Measurements from ENCODE around the gene NCAN.

NCAN gene

DNA sequence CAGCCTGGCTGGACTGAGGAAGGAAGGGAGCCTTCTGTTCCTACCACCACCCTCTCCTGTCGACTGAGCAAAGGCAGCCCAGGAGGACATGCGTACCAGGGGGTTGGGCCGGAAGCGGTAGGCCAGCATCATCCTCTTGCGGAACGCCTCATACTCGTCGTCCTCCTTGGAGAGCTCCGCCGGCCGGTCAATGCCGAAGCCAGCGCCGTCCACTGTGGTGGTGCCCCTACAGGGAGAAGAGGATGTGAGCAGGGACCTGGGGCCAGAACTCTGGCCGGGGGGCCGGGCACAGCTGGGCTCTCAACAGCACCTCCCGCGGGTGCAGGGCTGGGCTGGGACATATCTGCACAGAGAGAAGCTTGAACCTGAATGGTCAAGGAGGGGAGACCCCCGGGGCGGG lies 65.1 kb downstream of the NCAN start:
- Histone ChIP-seq H3K27me3 (ENCODE audit: insufficient read depth, poor library complexity, severe bottlenecking) (no peaks in the 10 kb centered on the region), H3K4me3 (replicated peaks; ENCODE audit: insufficient read depth, low read length) (no peak overlapping the region), H3K27ac (replicated peaks) (no peak overlapping the region)
- TF ChIP-seq GABPA (IDR thresholded peaks at IDR 0.05; ENCODE audit: low read depth) (no peak), CTCF (IDR thresholded peaks at IDR 0.05; ENCODE audit: insufficient read depth, low read length) (no peak), SPI1 (IDR thresholded peaks at IDR 0.05; ENCODE audit: borderline replicate concordance, low read depth) (no peak), POLR2AphosphoS5 (IDR thresholded peaks at IDR 0.05; ENCODE audit: low read depth) (no peak)
- DNase-seq (ENCODE audit: low read depth in 1 of 2, low spot score in 1 of 2) = no peak

DNA sequence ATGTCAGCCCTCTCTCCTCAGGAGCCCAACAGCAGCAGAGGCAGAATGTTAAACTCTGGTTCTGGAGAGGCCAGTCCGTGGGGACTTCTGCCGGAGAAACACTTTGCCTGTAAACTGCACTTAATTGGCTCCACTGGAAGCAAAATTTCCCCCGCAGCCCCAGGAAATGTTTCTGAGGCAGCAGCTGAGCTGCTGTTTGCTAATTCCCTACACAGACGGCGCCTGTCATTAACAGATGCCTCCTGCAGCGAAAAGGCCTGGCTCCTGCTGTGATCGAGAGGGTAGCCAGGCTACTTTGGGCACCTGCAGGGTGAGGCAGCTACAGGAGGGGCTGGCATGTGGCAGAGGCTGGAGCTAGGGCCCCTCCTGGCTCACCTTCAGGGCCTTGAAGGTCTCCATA lies 66.6 kb downstream of the NCAN start:
- Histone ChIP-seq H3K27ac (replicated peaks) (no peak overlapping the region), H3K4me3 (replicated peaks; ENCODE audit: insufficient read depth, low read length) (no peak overlapping the region), H3K27me3 (ENCODE audit: insufficient read depth, poor library complexity, severe bottlenecking) (no peaks in the 10 kb centered on the region)
- no peak for TF ChIP-seq REST (IDR thresholded peaks at IDR 0.05; ENCODE audit: insufficient replicate concordance, low read depth)
- TF ChIP-seq CTCF (IDR thresholded peaks at IDR 0.05; ENCODE audit: insufficient read depth, low read length) = no peak
- no peak for TF ChIP-seq SPI1 (IDR thresholded peaks at IDR 0.05; ENCODE audit: borderline replicate concordance, low read depth)
- no peak for TF ChIP-seq GABPA (IDR thresholded peaks at IDR 0.05; ENCODE audit: low read depth)
- TF ChIP-seq POLR2AphosphoS5 (IDR thresholded peaks at IDR 0.05; ENCODE audit: low read depth) = no peak
- no peak for DNase-seq (ENCODE audit: low read depth in 1 of 2, low spot score in 1 of 2)

DNA sequence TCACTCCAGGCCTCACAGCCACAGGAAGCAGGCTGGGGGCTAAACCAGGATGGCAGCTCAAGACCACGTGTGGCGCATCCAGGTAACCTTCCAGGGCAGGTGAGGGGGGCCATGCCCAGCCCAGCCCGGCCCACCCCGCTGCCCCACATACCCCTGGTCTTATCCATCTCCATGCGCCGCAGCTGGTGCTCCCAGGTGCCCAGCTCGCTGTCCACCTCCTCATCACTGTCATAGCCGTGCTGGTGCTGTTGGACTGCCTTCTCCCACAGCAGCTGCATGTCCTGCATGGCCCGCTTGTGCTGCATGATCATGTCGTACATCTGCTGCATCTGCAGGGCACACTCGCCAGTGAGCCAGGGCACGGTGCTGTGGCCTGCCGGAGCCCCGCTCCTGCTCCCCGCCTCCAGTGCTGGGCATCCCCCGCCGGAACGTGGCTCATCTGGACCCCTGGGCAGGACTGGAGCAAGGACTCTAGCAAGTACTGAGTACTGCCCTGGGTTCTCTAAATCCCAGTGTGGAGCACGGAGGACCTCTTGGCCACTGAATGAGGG lies 67.4 kb downstream of the NCAN start:
- DNase-seq (ENCODE audit: low read depth in 1 of 2, low spot score in 1 of 2) = no peak
- H3K27ac ChIP-seq (replicated peaks) = no peak overlapping the region
- no peak for TF ChIP-seq POLR2AphosphoS5 (IDR thresholded peaks at IDR 0.05; ENCODE audit: low read depth)
- TF ChIP-seq SPI1 (IDR thresholded peaks at IDR 0.05; ENCODE audit: borderline replicate concordance, low read depth) = no peak
- no peak for TF ChIP-seq CTCF (IDR thresholded peaks at IDR 0.05; ENCODE audit: insufficient read depth, low read length)
- TF ChIP-seq GABPA (IDR thresholded peaks at IDR 0.05; ENCODE audit: low read depth) = no peak
- no peak for TF ChIP-seq REST (IDR thresholded peaks at IDR 0.05; ENCODE audit: insufficient replicate concordance, low read depth)
- no peak overlapping the region for H3K4me3 ChIP-seq (replicated peaks; ENCODE audit: insufficient read depth, low read length)
- no peaks in the 10 kb centered on the region for H3K27me3 ChIP-seq (ENCODE audit: insufficient read depth, poor library complexity, severe bottlenecking)

GRCh38 chr19:19279853-19280252 lies 68.1 kb downstream of the NCAN start:
- H3K4me3 ChIP-seq (replicated peaks; ENCODE audit: insufficient read depth, low read length) = no peak overlapping the region
- DNase-seq (ENCODE audit: low read depth in 1 of 2, low spot score in 1 of 2) = no peak
- no peak overlapping the region for H3K27ac ChIP-seq (replicated peaks)
- TF ChIP-seq SPI1 (IDR thresholded peaks at IDR 0.05; ENCODE audit: borderline replicate concordance, low read depth) (no peak), REST (IDR thresholded peaks at IDR 0.05; ENCODE audit: insufficient replicate concordance, low read depth) (no peak), POLR2AphosphoS5 (IDR thresholded peaks at IDR 0.05; ENCODE audit: low read depth) (no peak), GABPA (IDR thresholded peaks at IDR 0.05; ENCODE audit: low read depth) (no peak), CTCF (IDR thresholded peaks at IDR 0.05; ENCODE audit: insufficient read depth, low read length) (no peak)
- no peaks in the 10 kb centered on the region for H3K27me3 ChIP-seq (ENCODE audit: insufficient read depth, poor library complexity, severe bottlenecking)

Data from HL-60 (cell line).